DND-41 (cell line): ENCODE measurements around the gene SMIM5.

ENCODE experiments used
- ATAC-seq: fragments of 200-7000 bp; cut with Tn5 transposase; 3 replicates; pipeline ENCODE4 v1.9.1; 2021; ENCODE audit warnings: low read depth; ENCODE audit not compliant: insufficient read depth
- DNase-seq: peaks from one replicate; pipeline ENCODE4 v3.0.0-alpha.2; 2020
- H2AFZ ChIP-seq: 2 replicates; pipeline ENCODE4 v1.6.0; 2012; ENCODE audit warnings: low read depth, low read length
- H3K27ac ChIP-seq: 2 replicates; pipeline ENCODE4 v1.5.1; 2012; ENCODE audit warnings: low read length, inconsistent platforms
- H3K27me3 ChIP-seq: fragments of 200-600 bp; sonication (generic); 2 replicates; pipeline ENCODE4 v1.6.0; 2012; ENCODE audit warnings: low read length, mild to moderate bottlenecking, inconsistent platforms; ENCODE audit not compliant: insufficient read depth, poor library complexity
- H3K36me3 ChIP-seq: 2 replicates; pipeline ENCODE4 v1.5.1; 2012; ENCODE audit warnings: low read length, inconsistent platforms; ENCODE audit not compliant: insufficient read depth
- H3K4me1 ChIP-seq: 2 replicates; pipeline ENCODE4 v1.5.1; 2012; ENCODE audit warnings: mild to moderate bottlenecking, low read length; ENCODE audit not compliant: insufficient read depth
- H3K4me2 ChIP-seq: 2 replicates; pipeline ENCODE4 v1.6.0; 2012; ENCODE audit warnings: mild to moderate bottlenecking, moderate library complexity, low read length, inconsistent platforms; ENCODE audit not compliant: insufficient read depth
- H3K4me3 ChIP-seq, 2 experiments: fragments of 200-600 bp in 1 of 2; shearing (Covaris generic) in 1 of 2; 2 replicates each; pipeline ENCODE4 v1.5.1; 2012 to 2016; ENCODE audit warnings: inconsistent platforms in 2 of 2, low read length in 2 of 2, mild to moderate bottlenecking in 2 of 2, low read depth in 1 of 2, moderate library complexity in 1 of 2
- H3K79me2 ChIP-seq: 2 replicates; pipeline ENCODE4 v1.6.0; 2012; ENCODE audit warnings: low read length, inconsistent platforms; ENCODE audit not compliant: insufficient read depth
- H3K9ac ChIP-seq: 2 replicates; pipeline ENCODE4 v1.6.0; 2012; ENCODE audit warnings: low read depth, mild to moderate bottlenecking, inconsistent platforms, low read length, moderate library complexity
- H3K9me3 ChIP-seq: 2 replicates; pipeline ENCODE4 v1.5.1; 2012; ENCODE audit warnings: low read length, moderate library complexity, mild to moderate bottlenecking, inconsistent platforms; ENCODE audit not compliant: insufficient read depth, severe bottlenecking
- H4K20me1 ChIP-seq: 2 replicates; pipeline ENCODE4 v1.6.0; 2012; ENCODE audit warnings: low read length; ENCODE audit not compliant: insufficient read depth
- EZH2 ChIP-seq: IDR thresholded peaks from 3 replicates; pipeline ENCODE4 v1.6.1; 2012; ENCODE audit warnings: borderline replicate concordance, low read depth, mild to moderate bottlenecking, moderate library complexity, low read length, inconsistent platforms; ENCODE audit not compliant: severe bottlenecking
- TF ChIP-seq, protein P1 (sequence below): IDR thresholded peaks from 2 replicates; pipeline ENCODE4 v1.5.1; 2012; ENCODE audit warnings: borderline replicate concordance, low read length, moderate library complexity, mild to moderate bottlenecking; ENCODE audit not compliant: poor library complexity, severe bottlenecking; ENCODE audit errors: extremely low read depth

Gene SMIM5

DNA sequence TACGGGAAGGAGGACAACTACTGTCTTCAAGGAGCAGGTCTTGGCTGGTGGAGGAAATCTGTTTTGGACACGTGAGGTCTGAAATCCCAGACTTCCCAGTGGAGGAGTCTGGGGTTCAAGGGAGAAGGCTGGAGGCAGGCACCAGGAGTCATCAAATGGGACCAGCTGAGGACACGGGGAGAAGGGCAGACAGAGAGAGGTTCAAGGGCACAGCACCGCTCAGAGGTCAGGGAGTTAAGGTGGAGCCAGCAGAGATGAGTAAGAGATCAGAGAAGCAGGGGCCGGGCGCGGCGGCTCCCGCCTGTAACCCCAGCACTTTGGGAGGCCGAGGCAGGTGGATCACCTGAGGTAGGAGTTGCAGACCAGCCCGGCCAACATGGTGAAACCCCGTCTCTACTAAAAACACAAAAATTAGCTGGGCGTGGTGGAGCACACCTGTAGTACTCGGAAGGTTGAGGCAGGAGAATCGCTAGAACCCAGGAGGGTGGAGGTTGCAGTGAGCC lies 10.4 kb upstream of the SMIM5 start:
- Histone ChIP-seq H3K79me2 (no peaks in the 10 kb centered on the region), H3K4me3 (no peak overlapping the region), H3K9ac (no peak overlapping the region), H4K20me1 (0 out of 2 replicates have a peak, but pooled peaks cover 7% of the 10 kb centered on the region), H3K4me1 (no peaks in the 10 kb centered on the region), H3K4me2 (no peak overlapping the region), H3K36me3 (0 out of 2 replicates have a peak, but pooled peaks cover 4% of the 10 kb centered on the region), H3K27me3 (no peaks in the 10 kb centered on the region), H3K9me3 (no peaks in the 10 kb centered on the region), H2AFZ (no peak overlapping the region), H3K27ac (no peak overlapping the region)
- ATAC-seq (no peak), DNase-seq (no peak)
- TF ChIP-seq EZH2: no peak
- TF ChIP-seq, protein P1, sequence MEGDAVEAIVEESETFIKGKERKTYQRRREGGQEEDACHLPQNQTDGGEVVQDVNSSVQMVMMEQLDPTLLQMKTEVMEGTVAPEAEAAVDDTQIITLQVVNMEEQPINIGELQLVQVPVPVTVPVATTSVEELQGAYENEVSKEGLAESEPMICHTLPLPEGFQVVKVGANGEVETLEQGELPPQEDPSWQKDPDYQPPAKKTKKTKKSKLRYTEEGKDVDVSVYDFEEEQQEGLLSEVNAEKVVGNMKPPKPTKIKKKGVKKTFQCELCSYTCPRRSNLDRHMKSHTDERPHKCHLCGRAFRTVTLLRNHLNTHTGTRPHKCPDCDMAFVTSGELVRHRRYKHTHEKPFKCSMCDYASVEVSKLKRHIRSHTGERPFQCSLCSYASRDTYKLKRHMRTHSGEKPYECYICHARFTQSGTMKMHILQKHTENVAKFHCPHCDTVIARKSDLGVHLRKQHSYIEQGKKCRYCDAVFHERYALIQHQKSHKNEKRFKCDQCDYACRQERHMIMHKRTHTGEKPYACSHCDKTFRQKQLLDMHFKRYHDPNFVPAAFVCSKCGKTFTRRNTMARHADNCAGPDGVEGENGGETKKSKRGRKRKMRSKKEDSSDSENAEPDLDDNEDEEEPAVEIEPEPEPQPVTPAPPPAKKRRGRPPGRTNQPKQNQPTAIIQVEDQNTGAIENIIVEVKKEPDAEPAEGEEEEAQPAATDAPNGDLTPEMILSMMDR: no peak

GRCh38 chr17:75623386-75623785 lies 9.8 kb upstream of the SMIM5 start:
- no peaks in the 10 kb centered on the region for H3K4me1 ChIP-seq
- no peak overlapping the region for H3K4me3 ChIP-seq
- H4K20me1 ChIP-seq: 0 out of 2 replicates have a peak, but pooled peaks cover 7% of the 10 kb centered on the region
- H2AFZ ChIP-seq: no peak overlapping the region
- DNase-seq (no peak), ATAC-seq (no peak)
- H3K27me3 ChIP-seq: no peaks in the 10 kb centered on the region
- H3K79me2 ChIP-seq: no peaks in the 10 kb centered on the region
- H3K9ac ChIP-seq: no peak overlapping the region
- H3K9me3 ChIP-seq: no peaks in the 10 kb centered on the region
- H3K4me2 ChIP-seq: no peak overlapping the region
- 0 out of 2 replicates have a peak, but pooled peaks cover 4% of the 10 kb centered on the region for H3K36me3 ChIP-seq
- no peak overlapping the region for H3K27ac ChIP-seq
- no peak for TF ChIP-seq EZH2
- TF ChIP-seq, protein P1: no peak

DNA sequence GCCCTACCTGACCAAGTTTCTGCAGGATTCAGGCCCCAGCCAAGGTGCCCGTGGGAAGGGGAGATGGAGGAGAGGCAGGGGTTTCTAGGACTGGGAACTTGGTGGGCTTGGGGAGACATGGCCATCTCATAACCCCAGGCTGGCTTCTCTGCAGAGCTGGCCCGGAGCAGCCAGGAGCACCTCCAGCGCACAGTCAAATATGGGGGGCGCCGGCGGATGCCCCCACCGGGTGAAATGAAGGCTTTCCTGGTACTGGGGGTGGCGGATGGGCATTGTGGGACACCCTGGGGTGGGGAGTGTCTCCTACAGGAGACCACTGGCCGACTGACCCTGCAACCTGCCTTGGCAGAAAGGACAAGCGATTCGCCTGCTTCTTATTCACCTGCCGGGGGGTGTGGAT lies 9.2 kb upstream of the SMIM5 start:
- Histone ChIP-seq H3K79me2 (no peaks in the 10 kb centered on the region), H4K20me1 (0 out of 2 replicates have a peak, but pooled peaks cover 7% of the 10 kb centered on the region), H2AFZ (no peak overlapping the region), H3K4me3 (no peak overlapping the region), H3K4me2 (no peak overlapping the region), H3K9me3 (no peaks in the 10 kb centered on the region), H3K27me3 (no peaks in the 10 kb centered on the region), H3K9ac (no peak overlapping the region), H3K36me3 (peaks cover 6% of the 10 kb centered on the region; the same call in 1 of the 2 replicates), H3K27ac (no peak overlapping the region), H3K4me1 (no peaks in the 10 kb centered on the region)
- no peak for ATAC-seq
- no peak for TF ChIP-seq EZH2
- TF ChIP-seq, protein P1: no peak
- DNase-seq: no peak
